Measurements from ENCODE around the gene DNAJC5G. TPM values are rescaled to one million over a fixed set of nuclear protein-coding genes. Genes with fewer than 3 reads are reported as not detected.
"Not testable (repeated sequence)": the region's sequence is repeated elsewhere in the genome, so short reads cannot be mapped to it uniquely, and the experiment has no call there.

DNAJC5G gene
- total and polyA plus RNA-seq, 11 donors: 0.11 to 3.3 (median 1.2) TPM

DNA sequence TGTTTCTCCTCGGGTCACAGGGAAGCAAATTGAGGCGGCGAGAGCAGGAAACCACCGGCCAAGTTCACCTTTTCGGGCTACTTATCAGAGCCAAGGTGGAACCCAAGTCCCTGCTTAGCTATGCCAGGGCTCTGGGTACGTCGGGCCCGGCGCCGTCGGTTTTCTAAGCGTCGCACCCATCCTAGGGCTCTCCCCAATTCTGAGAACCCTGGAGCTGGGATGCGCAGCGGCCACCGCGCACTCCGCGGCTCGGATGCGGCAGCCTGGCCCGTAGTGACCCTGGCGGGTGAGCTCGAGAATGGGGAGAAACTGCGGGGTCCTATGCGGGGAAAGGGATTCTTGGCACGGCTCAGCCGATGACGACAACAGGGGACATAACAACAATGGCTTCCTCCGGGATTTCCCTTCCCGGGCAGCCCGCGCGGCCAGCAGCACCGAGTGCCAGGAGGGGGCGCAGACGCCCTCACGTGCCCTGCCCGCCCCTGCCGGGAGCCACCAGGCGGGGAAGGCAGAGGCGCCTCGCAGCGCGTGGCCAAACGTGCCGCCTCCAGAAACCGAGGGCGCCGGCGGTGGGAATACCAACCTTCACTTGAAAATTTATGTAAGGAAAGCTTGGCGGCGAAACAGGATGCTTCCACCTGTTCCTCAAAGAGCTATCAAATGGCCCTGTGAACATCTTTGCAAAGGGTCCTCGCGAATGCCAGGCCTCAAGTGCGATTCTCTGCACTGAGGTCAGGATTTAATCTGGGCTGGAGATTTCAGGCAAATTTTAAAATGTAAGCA lies 10.3 kb upstream of the DNAJC5G start:
- Histone ChIP-seq H3K27me3 (peaks cover 17 to 70% (median 38%) of the 10 kb centered on the region in 9 donors), H3K4me1 (peaks cover 0 to 43% (median 26%) of the 10 kb centered on the region in 12 donors), H3K4me3 (peak overlapping the region; percentile 10 to 81 (median 62)), H3K27ac (peak overlapping the region in 10 of 12 donors; percentile 17 to 80 (median 57)), H3K36me3 (no peaks in the 10 kb centered on the region), H3K9me3 (no peaks in the 10 kb centered on the region)
- 3 to 5% (median 3%) methylated on average over 37 to 56 of the region's 56 CpGs for WGBS, 4 donors
- ATAC-seq (peak; percentile 62 to 85 (median 79)), DNase-seq (peak; percentile 75 to 86 (median 78))
- TF ChIP-seq, protein P1, sequence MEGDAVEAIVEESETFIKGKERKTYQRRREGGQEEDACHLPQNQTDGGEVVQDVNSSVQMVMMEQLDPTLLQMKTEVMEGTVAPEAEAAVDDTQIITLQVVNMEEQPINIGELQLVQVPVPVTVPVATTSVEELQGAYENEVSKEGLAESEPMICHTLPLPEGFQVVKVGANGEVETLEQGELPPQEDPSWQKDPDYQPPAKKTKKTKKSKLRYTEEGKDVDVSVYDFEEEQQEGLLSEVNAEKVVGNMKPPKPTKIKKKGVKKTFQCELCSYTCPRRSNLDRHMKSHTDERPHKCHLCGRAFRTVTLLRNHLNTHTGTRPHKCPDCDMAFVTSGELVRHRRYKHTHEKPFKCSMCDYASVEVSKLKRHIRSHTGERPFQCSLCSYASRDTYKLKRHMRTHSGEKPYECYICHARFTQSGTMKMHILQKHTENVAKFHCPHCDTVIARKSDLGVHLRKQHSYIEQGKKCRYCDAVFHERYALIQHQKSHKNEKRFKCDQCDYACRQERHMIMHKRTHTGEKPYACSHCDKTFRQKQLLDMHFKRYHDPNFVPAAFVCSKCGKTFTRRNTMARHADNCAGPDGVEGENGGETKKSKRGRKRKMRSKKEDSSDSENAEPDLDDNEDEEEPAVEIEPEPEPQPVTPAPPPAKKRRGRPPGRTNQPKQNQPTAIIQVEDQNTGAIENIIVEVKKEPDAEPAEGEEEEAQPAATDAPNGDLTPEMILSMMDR (IDR thresholded peaks at IDR 0.05): peak; percentile 30 to 71 (median 60)
- no peak for TF ChIP-seq POLR2A (IDR thresholded peaks at IDR 0.05)
- intact Hi-C loops (cut with DNase I): loop anchor here in 3 of 10 donors (2.0 to 5.0 kb wide), 2 partner anchors 16 to 37 kb away; no protein-coding TSS in a partner anchor

DNA sequence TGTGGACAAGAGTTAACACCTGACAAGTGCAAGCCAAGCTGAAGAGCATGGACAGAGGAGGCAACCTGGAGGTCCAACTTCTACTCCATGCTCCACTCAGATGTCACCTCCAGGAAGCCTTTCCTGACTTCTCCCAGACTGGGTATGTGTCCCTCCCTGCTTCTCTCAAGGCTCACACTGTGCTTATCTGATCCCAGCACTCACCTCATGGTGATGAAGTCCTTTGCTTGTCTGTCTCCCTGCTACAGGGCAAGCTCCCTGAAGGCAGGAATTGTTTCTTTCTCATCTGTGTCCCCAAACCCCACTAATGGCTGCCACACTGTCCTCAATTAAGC lies 9.7 kb upstream of the DNAJC5G start:
- DNase-seq (no peak), ATAC-seq (no peak)
- H3K4me3 ChIP-seq: peak overlapping the region in 2 of 12 donors; percentile 62 to 81
- H3K9me3 ChIP-seq: no peaks in the 10 kb centered on the region
- H3K4me1 ChIP-seq: peaks cover 0 to 45% (median 26%) of the 10 kb centered on the region in 12 donors
- H3K27ac ChIP-seq: peak overlapping the region in 6 of 12 donors; percentile 41 to 80 (median 58)
- intact Hi-C loops (cut with DNase I): loop anchor here in 1 of 10 donors (2.0 kb wide), 1 partner anchor 15 kb away; no protein-coding TSS in a partner anchor
- TF ChIP-seq, protein P1 (IDR thresholded peaks at IDR 0.05): no peak
- no peak for TF ChIP-seq POLR2A (IDR thresholded peaks at IDR 0.05)
- H3K36me3 ChIP-seq: no peaks in the 10 kb centered on the region
- H3K27me3 ChIP-seq: peaks cover 17 to 71% (median 38%) of the 10 kb centered on the region in 9 donors

DNA sequence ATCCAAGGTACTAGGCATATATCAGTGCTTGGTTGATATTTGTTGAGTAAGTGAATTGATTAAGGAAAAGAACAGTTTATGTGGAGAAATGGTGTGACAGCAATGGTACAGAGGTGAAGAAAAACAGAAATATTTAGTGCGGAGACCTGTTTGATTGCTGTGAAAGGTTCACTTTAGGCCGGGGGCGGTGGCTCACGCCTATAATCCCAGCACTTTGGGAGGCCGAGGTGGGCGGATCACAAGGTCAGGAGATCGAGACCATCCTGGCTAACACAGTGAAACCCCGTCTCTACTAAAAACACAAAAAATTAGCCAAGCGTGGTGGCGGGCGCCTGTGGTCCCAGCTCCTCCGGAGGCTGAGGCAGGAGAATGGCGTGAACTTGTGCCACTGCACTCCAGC lies 6.9 kb upstream of the DNAJC5G start:
- Histone ChIP-seq H3K27me3 (peaks cover 0 to 43% (median 15%) of the 10 kb centered on the region in 9 donors), H3K4me1 (peaks cover 0 to 53% (median 19%) of the 10 kb centered on the region in 12 donors)
- intact Hi-C loops (cut with DNase I); H3K36me3 ChIP-seq; H3K9me3 ChIP-seq; H3K4me3 ChIP-seq; DNase-seq; ATAC-seq; H3K27ac ChIP-seq: not testable (repeated sequence)
- 83 to 87% (median 85%) methylated on average over 13 of the region's 13 CpGs for WGBS, 4 donors

DNA sequence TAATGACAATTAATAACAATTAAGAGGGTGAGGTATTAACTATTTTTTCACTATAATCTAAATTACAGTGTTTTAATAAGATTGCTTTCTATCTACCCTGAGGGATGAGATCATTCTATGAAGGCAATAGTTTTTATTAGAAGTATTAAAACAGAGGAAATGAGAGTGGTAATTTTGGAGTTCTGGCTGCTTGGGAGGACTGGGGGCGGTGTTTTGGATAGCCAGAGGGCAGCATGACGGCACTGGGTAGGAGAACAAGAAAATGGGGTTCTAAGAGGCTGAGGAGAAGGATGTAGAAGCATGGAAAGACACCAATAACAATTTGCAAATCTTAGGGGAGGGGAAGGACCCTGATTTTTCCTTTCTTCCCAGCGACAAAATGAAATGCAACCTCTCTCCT lies 5.1 kb upstream of the DNAJC5G start:
- intact Hi-C loops (cut with DNase I): loop anchor here in 2 of 10 donors (10.0 kb wide), 2 partner anchors 305 to 315 kb away; no protein-coding TSS in a partner anchor
- peaks cover 0 to 43% (median 7%) of the 10 kb centered on the region in 12 donors for H3K4me1 ChIP-seq
- TF ChIP-seq, protein P1 (IDR thresholded peaks at IDR 0.05): no peak
- TF ChIP-seq POLR2A (IDR thresholded peaks at IDR 0.05): no peak
- H3K27me3 ChIP-seq: peaks cover 0 to 25% (median 0%) of the 10 kb centered on the region in 9 donors
- DNase-seq: no peak
- 70 to 86% (median 74%) methylated on average over 3 of the region's 3 CpGs for WGBS, 4 donors
- H3K36me3 ChIP-seq: no peaks in the 10 kb centered on the region
- no peak for ATAC-seq
- no peak overlapping the region for H3K4me3 ChIP-seq
- H3K27ac ChIP-seq: peak overlapping the region in 2 of 12 donors; percentile 71 to 91
- H3K9me3 ChIP-seq: no peaks in the 10 kb centered on the region

Measured in heart left ventricle (tissue), 16 donors.